ENCODE results near the gene RSPO3.
"Not testable (repeated sequence)": the region's sequence is repeated elsewhere in the genome, so short reads cannot be mapped to it uniquely, and the experiment has no call there.

RSPO3 gene, protein sequence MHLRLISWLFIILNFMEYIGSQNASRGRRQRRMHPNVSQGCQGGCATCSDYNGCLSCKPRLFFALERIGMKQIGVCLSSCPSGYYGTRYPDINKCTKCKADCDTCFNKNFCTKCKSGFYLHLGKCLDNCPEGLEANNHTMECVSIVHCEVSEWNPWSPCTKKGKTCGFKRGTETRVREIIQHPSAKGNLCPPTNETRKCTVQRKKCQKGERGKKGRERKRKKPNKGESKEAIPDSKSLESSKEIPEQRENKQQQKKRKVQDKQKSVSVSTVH

DNA sequence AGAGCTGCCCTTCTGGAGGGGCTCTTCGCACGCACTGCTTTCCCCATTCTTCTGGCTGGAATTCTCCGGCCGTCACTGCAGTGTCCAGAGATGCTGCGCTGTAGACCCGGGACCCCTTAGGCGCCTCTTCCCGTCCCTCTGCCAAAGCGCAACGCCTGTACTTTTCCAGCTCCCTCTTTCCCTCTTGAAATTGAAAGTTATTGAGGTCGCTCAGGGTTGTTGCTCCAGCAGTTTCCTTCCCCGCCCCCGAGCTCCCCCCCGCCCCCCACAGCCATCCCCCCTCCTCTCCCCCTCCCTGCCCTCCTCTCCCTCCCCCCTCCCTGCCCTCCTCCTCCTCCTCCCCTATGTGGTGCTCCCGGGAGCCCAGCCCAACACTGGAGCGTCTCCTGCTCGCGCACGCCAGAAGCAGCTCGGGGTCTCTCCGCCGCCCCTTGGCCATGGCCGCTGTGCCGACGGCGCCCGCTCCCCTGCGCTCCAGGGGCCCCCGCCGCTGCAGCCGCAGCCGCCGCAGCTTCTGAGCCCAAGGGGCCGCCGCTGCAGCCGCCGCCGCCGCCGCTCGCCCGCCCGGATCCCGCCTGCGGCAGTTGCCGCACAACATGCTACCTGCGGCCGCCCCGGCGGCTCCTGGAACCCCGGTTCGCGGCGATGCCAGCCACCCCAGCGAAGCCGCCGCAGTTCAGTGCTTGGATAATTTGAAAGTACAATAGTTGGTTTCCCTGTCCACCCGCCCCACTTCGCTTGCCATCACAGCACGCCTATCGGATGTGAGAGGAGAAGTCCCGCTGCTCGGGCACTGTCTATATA is at the start of gene RSPO3:
Gene RSPO3 (plus strand): TSS at position 374 of the 804 bp plus-strand sequence. CDS start 522 bp downstream, outside the sequence.
- DNase-seq, result peak in 1 of 2 experiments; percentile 65

DNA sequence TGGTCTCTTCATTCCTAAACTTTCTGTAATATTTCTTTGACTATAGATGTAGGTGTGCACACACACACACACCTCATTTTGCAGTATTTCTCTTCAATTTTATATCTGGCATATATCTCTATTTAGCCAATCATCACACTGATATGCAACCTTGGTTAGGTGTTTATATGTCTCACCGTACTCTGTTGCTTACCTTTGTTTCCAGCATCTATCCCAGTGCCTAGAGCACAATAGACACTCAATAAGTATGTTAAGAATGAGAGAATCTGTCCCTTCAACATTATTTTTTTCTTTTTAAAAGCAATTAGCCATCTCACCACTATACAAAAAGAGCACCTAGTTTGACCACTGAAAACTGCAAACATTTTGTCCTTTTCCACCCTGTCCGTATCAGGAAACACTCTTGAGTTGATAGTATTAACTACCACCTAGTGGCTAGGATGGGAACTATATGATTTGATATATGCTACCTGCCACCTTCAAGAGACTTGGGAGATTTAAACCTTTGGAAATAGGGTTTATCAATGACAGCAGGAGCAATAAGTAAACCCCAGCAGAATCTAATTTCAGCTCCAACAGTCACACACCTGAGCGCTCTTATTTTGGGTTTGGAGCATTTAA is 48.7 kb upstream of the RSPO3 start:
- DNase-seq, result peak in 1 of 2 experiments; percentile 1

DNA sequence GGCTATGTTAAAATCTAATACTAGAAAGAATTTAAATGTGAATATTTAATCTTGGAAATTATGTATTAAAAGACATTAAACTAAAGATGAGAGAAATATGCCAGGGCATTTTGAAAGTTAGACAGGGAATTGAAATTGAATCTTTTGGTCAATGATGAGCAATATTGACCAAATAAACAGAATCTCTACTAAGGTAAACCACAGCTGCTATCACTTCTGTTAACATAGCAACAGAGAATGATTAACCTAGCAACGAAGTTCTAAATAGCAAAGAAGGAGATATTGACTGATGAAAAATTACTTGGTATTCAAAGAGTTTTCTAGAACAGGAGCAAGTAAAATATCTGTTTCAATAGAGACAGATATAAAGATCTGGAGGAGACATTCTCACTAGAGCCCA is 45.2 kb upstream of the RSPO3 start:
- DNase-seq, result no peak

DNA sequence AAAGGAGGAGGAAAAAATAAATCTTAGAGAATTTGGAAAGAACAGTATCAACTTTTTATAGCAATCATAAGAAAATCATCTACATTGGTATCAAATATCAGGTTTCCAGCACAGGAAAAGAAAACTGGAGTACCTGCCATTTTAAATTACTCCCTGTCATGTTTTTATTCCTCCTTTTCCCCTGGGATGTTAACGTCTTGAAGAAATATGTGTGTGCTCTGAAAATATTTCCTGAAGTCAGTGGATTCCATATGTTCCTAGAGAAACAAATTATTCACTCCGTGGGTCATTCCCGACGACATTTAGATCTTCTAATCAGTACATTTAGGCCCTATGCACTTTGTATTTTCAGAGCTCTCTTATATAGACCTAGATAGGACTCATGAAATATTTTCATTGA is 42.0 kb upstream of the RSPO3 start:
- no peak for DNase-seq

DNA sequence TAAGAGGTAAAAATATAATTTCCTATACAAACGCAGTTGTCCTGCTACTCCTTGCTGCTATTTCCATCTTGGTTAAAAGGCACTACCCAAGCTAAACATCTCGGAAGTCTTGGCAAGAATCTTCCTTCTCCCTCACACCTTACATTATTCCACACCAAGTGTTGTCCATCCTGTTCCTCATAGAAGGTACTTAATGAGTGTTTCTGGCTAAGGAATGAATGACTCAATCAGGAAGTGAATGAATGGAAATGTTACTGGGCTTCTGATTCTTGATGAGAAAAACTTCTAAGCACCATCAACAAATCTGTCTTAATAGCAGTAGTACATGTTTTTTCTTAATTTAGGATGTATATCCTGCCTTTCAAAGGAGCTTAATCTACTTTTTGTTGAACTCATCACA is 40.6 kb upstream of the RSPO3 start:
- DNase-seq, result no peak

DNA sequence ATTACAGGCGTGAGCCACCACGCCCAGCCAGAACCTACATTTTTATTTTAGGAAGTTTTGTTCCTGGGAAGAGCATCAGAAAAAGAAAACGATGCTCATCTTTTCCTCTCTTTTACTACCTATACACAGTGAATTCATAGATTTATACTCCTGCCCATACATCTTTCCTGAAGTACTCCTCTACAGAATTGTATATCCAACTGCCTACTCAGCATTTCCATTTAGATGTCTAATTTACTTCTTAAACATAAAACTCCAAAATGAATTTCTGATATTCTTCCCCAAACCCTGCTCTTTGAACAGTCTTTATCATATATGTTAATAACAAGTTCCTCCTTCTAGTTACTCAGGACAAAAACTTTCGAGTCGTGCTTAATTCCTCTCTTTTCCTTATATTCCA is 39.8 kb upstream of the RSPO3 start:
- DNase-seq, result no peak

DNA sequence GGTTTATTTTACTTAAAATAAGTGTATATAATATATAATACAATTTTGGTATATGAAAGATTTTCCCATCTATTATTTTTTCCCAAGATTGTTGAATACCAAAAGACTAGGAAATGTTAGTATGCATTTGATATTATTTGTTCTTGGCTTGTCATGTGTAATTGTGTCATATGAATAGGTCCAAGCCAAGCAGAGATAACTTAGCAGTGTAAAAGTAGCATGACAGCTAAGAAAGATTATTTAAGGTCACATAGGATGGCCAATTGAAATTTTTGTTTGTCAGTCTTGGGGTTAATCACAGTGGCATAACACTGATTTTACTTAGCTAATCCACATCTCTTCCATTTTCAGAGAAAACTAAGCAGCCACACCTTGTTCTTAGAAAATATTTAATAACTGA is 38.8 kb upstream of the RSPO3 start:
- no peak for DNase-seq

DNA sequence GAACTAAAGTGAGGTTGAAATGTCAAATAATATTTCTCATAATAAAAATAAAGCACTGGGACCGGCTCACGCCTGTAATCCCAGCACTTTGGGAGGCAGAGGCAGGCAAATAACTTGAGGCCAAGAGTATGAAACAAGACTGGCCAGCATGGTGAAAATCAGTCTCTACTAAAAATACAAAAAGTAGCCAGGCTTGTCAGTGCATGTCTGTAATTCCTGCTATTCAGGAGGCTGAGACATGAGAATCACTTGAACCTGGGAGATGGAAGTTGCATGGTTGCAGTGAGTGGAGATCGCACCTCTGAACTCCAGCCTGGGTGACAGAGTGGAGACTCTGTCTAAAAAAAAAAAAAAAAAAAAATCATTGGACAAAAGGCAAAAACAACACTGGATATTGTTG is 38.4 kb upstream of the RSPO3 start:
- no peak for DNase-seq

DNA sequence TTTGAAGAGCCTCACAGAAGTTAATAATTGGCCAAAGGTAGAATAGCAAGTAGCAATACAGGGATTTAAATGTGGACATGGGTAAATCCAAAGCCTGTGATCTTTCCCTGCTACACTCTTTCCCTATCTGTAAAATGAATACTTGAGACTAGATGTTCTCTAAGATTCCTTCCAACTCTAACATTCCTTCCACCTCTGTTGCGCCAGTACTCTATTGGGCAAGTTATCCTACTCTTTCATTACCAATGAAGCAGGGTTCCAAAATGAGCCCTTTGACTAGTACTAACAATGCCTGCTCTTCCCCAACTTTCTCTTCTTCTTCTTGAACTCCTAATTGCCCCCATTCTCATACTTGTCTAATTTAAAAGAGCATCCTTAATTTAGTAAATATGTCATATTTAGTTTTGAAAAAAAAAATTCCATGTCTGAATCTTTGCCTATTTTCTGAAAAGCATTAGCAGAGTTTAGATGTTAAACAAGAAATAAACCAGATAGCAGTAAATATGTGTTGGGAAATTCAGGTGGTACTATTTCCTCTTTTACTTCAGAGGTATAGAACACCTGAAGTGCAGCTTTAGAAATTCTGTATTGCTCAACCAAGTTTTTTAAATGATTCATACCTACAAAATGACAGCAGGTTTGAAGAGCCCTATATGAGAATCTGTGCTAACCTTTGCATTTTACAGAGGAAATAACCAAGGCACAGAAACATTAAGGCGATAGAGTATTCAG is 35.1 kb upstream of the RSPO3 start:
- DNase-seq, result no peak

DNA sequence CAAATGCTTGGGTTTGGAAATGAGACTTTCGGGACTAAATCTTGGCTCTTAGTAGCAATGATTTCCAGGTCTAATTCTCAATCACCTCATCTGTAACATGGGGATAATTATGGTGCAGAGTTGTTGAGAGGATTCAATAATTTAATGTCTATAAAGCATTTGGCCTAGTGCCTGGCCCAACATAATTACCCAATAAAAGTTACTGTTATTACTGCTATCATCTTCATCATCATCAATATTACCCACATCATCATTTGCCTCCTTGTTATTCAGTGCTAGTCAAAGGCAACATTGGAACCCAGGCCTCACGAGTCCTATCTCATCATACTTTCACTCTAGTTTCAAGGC is 34.5 kb upstream of the RSPO3 start:
- DNase-seq, result no peak

DNA sequence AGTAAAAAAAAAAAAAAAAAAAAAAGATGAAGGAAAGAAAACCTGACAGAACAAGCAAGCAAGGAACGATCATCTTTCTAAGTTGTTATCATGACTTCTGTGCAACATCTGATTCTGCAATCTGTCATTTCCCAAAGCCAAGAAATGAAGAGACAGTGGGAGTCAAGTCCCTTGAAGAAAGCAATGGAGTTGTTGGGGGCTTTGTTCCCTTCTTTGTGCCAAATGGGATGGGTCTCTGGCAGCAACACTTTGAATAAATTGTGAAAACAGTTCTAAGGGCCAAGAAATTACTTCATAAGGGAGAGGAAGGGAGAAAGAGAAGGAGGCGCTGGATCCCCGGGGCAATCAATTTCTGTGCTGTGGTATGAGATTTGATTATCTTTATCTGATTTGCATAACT is 33.3 kb upstream of the RSPO3 start:
- no peak for DNase-seq

DNA sequence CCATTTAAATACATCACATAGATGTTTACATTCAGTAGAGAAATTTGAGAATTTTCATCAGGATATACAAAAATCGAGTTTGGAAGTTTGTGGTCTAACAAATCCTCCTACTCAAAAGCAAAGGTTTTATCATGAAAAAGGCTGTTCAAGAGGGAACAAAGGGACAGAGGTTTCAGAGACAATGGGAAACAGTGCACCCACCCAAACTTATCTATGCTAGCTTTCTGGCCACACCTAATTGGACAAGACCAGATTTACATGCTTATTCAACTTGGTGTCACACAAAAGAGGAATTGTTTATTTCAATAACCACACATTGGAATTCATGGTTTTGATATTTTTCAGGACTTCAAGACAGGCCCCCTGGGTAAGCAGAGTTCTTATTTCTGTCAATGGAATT is 28.4 kb upstream of the RSPO3 start:
- no peak for DNase-seq

DNA sequence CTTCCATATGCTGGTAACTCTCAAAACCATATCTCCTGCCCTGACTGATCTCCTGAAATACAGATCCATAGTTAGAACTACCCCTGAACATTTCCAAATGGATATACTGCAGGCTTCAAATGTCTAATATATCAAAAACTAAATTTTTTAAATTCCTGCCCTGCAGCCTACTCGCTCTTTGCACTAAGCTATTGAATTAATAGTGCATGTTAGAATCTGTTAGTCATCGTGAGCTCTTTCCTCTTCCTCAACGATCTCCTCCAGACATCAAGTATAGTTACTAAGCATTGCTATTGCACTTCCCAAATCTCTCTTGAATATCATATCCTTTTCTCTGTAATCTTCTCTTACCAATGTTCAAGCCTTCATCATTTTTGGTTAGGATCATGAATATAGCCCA is 26.0 kb upstream of the RSPO3 start:
- no peak for DNase-seq

DNA sequence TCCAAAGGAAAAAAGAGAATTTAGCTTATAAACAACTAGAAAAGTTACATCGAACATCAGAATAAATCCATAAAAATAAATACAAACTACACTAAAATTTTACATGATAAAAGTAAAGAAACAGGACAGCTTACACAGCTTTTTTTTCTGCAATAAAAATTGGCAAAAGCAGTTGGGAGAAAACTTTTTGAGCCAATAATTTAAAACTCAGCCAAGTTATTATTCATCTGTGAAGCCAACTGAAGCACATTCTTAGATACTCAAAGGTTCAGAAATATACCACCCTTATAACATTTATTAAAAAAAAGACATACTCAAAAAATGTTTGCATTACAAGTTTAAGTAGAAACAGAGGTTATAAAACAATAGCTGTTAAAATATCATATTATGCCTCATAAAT is 23.7 kb upstream of the RSPO3 start:
- no peak for DNase-seq

DNA sequence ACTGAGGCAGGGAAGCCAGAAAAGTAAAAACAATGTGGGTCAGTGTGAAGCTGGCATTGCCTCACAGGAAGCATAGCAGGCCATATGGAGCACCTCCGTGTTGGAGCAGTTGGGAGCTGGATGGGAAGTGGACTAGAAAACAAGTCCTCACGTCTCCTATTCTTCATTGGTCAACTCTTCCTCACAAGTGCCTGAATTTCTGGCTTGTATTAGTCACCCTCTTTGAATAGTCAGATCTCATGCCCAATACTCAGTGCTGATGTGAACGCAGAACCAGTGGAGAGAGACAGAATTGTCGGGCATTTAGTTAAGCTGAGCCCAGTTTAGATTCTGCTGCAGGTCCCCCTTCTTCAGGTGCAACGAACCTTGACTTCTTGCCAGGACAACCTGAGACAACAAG is 22.3 kb upstream of the RSPO3 start:
- no peak for DNase-seq

DNA sequence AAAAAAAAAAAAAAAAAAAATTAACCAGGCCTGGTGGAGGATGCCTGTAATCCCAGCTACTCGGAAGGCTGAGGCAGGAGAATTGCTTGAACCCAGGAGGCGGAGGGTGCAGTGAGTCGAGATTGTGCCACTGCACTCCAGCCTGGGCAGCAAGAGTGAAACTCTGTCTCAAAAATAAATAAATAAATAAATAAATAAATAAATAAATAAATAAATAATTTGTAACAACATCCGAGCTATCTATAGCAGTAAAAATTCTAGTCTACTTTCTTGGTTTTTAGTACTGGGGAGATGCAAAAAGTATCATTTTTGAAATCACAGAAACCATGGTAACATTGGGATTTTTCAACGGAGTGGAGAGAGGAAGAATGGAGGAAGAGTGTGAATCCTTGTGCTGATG is 21.0 kb upstream of the RSPO3 start:
- DNase-seq, result not testable (repeated sequence)

DNA sequence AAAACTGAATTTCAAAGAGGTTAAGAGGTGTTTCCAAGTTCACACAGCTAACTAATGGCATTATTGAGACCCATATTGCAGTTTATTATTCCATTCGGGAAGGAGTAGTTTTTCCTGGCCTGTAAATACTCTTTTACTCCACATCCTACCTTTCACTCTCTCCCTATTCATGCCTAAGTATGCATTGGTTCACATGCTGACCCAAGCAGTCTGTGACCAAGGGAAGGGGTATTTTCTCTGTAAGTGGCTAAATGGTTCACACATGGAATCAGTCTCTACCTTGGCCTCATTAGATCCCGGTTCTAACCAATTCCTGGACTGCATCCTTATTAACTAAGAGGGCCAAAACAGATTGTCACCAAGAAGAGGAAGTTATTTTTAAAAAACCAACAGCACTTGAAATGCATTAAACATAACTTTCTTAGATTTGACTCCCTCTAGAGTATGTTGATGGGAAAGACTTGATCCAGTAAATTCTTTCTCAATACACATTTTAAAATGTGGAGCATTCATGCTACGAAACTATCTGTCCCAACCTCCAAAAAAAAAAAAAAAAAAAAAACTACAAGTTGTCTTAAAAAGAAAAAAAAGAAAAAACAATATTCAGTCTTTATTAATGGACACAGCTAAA is 17.8 kb upstream of the RSPO3 start:
- DNase-seq, result peak in 1 of 2 experiments; percentile 1

DNA sequence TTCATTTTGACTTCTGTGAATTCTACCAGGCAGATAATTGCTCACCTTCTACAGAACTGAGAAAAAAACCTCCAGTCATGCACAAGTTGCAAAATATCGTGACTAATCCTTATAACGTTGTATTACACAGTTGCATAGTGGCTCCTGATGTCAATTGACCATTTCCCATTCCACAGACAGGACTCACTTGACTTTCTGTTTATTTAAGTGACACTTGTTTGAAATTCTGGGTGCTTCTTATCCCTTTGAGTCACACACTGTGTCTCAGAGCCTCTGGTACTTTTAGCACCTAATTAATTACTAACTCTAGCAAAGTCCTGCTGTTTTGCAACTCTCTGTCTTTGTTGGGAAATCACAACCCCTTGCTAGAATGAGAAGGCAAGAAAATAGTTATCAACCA is 16.2 kb upstream of the RSPO3 start:
- no peak for DNase-seq

DNA sequence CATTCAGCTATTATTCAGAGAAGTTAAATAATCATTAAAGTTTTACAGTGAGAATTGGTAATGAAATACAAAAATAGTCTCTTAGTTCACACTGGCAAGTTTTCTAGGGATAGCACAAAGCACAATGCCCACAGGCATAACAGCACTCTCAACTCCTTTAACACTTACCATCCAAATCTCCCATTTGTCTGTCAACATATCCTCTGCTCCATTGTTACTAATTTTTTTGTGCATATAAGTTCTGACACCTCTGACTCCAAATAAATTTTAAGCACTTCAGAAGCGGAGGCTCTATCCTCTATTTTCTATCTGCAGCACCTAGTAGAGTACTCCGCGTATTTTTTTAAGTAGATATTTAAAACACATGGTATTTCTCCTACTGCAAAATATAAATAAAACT is 15.6 kb upstream of the RSPO3 start:
- no peak for DNase-seq

DNA sequence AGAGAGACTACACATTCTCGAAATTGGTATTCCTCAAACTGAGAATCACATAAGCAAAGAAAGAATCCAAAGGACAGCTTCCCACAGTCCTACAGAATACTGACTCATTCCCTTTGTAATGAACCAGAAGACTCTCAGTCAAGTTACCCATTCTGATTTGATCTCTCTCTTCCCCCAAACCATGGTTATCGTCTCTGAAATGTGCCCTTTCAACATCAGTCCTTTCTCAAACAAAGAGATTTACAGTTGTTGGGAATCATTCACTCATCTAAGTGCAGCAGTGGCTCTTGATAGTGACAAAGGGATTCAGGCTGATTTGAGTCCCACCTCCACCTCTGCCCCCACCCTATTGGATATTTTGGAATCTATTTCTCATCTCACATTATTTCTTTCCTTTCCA is 15.0 kb upstream of the RSPO3 start:
- no peak for DNase-seq

DNA sequence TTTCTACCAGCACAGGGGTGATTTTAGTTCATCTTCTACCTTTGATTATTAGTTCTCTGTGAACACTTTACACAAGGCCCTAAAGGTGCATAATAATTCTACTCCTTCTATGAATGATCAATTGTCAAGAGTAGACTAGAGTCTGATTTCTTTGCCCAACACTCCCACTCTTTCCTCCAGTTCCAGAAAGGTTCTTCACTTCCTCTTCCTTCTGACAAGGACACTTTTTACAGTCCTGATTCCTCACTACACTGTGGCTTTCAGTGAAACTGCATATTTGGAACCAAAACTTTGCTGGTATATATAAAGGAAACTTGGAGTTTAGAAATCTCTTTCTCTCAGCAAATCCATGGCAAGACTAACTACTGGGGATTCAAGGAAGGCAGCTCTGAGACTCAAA is 10.6 kb upstream of the RSPO3 start:
- no peak for DNase-seq

DNA sequence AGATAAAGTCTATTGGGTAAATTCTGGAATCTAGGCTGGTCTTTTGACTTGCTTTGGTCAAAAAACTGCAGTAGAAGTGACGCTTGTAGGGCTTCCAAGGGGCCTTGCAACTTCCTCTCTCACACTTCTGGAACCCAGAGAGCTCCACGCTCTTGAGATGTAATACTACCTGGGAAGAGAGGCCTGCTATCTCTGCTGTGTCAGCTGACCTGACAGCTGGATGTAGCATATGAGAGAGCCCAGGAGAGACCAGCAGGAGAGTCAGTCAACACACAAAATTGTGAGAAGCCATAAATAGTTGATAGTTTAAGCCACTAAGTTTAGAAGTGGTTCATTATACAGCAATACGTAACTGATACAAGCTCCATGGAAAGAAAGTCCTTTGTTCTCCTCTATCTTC is 7.8 kb upstream of the RSPO3 start:
- DNase-seq, result no peak

DNA sequence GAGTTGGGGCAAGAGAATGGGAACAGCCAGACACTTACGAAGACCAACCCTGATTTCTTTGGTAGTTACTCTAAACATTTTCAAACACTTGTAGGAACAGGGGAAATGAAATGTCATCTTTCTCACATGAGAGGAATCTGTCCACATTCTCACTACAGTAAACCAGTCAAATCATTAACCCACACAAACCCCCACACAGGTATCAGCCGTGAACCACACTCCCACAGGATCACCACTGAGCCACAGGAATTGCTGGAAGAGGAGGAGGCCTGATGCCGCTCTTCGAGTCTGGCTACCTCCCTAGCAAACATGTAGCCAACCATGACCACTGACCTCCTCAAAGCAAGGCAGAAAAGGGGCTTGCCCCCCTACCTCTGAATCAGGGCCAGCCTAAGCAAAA is 6.9 kb upstream of the RSPO3 start:
- no peak for DNase-seq
